HEK293T (cell line): Measurements from ENCODE around the gene LRRC10.

Experiments used
- ARNT ChIP-seq: fragments of 450-650 bp; IDR thresholded peaks from 2 replicates; pipeline ENCODE4 v1.6.1; 2017; ENCODE audit warnings: mild to moderate bottlenecking
- BHLHE40 ChIP-seq: fragments of 450-650 bp; IDR thresholded peaks from 2 replicates; pipeline ENCODE4 v1.6.1; 2016; ENCODE audit warnings: mild to moderate bottlenecking, moderate library complexity, borderline replicate concordance
- ELF4 ChIP-seq: fragments of 450-650 bp; IDR thresholded peaks from 2 replicates; pipeline ENCODE4 v1.6.1; 2017; ENCODE audit warnings: antibody characterized with exemption
- FOXA1 ChIP-seq: fragments of 450-650 bp; IDR thresholded peaks from 2 replicates; pipeline ENCODE4 v1.6.1; 2016; ENCODE audit warnings: mild to moderate bottlenecking
- FOXK2 ChIP-seq: fragments of 450-650 bp; IDR thresholded peaks from 2 replicates; pipeline ENCODE4 v1.6.1; 2016; ENCODE audit warnings: mild to moderate bottlenecking
- FOXM1 ChIP-seq: fragments of 450-650 bp; IDR thresholded peaks from 2 replicates; pipeline ENCODE4 v1.6.1; 2017; ENCODE audit warnings: mild to moderate bottlenecking, borderline replicate concordance
- HDGF ChIP-seq: fragments of 450-650 bp; IDR thresholded peaks from 2 replicates; pipeline ENCODE4 v1.6.1; 2017; ENCODE audit warnings: antibody characterized with exemption, borderline replicate concordance
- L3MBTL2 ChIP-seq: fragments of 450-650 bp; conservative IDR thresholded peaks from 2 replicates; pipeline ENCODE4 v1.6.1; 2016; ENCODE audit warnings: mild to moderate bottlenecking
- LEF1 ChIP-seq: fragments of 450-650 bp; IDR thresholded peaks from 2 replicates; pipeline ENCODE4 v1.6.1; 2017; ENCODE audit warnings: mild to moderate bottlenecking, borderline replicate concordance
- PKNOX1 ChIP-seq: fragments of 450-650 bp; IDR thresholded peaks from 2 replicates; pipeline ENCODE4 v1.6.1; 2016
- SP1 ChIP-seq: fragments of 450-650 bp; IDR thresholded peaks from 2 replicates; pipeline ENCODE4 v1.6.1; 2017
- SUZ12 ChIP-seq: fragments of 450-650 bp; IDR thresholded peaks from 2 replicates; pipeline ENCODE4 v1.6.1; 2016; ENCODE audit warnings: mild to moderate bottlenecking
- TARDBP ChIP-seq: fragments of 450-650 bp; IDR thresholded peaks from 2 replicates; pipeline ENCODE4 v1.6.1; 2016

GRCh38 chr12:69648476-69648875 lies 37.8 kb upstream of the LRRC10 start:
- no peak for TF ChIP-seq FOXA1
- no peak for TF ChIP-seq ARNT
- no peak for TF ChIP-seq HDGF
- no peak for TF ChIP-seq FOXM1
- no peak for TF ChIP-seq SP1
- TF ChIP-seq L3MBTL2, result no peak
- no peak for TF ChIP-seq TARDBP
- TF ChIP-seq FOXK2, result no peak
- TF ChIP-seq LEF1, result no peak
- no peak for TF ChIP-seq SUZ12
- TF ChIP-seq ELF4, result no peak
- TF ChIP-seq BHLHE40, result no peak
- TF ChIP-seq PKNOX1, result no peak
